Bronchial epithelial cell (primary cell): Measurements from ENCODE around the gene CMIP. TPM values are rescaled to one million over a fixed set of nuclear protein-coding genes. Genes with fewer than 3 reads are reported as not detected.

ENCODE experiments used
- DNase-seq: peaks from one replicate; pipeline ENCODE4 v3.0.0-alpha.2; 2010; ENCODE audit warnings: low read depth
- FAIRE-seq: peaks from 2 replicates; lab custom pipeline; 2011; peaks lifted over from hg19 to GRCh38; lab: Jason Lieb, UNC
- H3K27me3 ChIP-seq: 2 replicates; pipeline ENCODE4 v1.5.1; 2011; ENCODE audit warnings: low read length; ENCODE audit not compliant: control insufficient read depth, insufficient read depth
- H3K36me3 ChIP-seq: 2 replicates; pipeline ENCODE4 v1.5.1; 2011; ENCODE audit warnings: low read length; ENCODE audit not compliant: control insufficient read depth, insufficient read depth
- H3K4me3 ChIP-seq: 2 replicates; pipeline ENCODE4 v1.5.1; 2011; ENCODE audit warnings: mild to moderate bottlenecking, low read depth, low read length, control low read depth
- CTCF ChIP-seq: IDR thresholded peaks from 2 replicates; pipeline ENCODE4 v1.5.1; 2011; ENCODE audit warnings: mild to moderate bottlenecking, moderate library complexity, low read length, control low read depth, inconsistent platforms; ENCODE audit not compliant: insufficient read depth, severe bottlenecking
- total RNA-seq: library from RNA; depleted of rRNA; stranded (reverse); fragments of >200 nt; gene quantifications from 2 replicates; pipeline ENCODE4 v1.2.1, GENCODE V29; 2014

Gene CMIP
- total RNA-seq, 1 donor from 2014 or later: 21.1 TPM

- FAIRE-seq: no peak
- H3K4me3 ChIP-seq: no peak overlapping the region
- H3K36me3 ChIP-seq: peaks cover 9% of the 10 kb centered on the region
- no peak for TF ChIP-seq CTCF
- no peak for DNase-seq
- H3K27me3 ChIP-seq: no peaks in the 10 kb centered on the region
These were observed 93.3 kb downstream of the CMIP start for GRCh38 chr16:81537721-81538561.

- FAIRE-seq: no peak
- H3K27me3 ChIP-seq: no peaks in the 10 kb centered on the region
- H3K36me3 ChIP-seq: peaks cover 8% of the 10 kb centered on the region
- H3K4me3 ChIP-seq: no peak overlapping the region
- peak; percentile 60 for DNase-seq
- no peak for TF ChIP-seq CTCF
These were observed 94.6 kb downstream of the CMIP start for GRCh38 chr16:81539009-81539758.

GRCh38 chr16:81539759-81540472 lies 95.3 kb downstream of the CMIP start:
- DNase-seq: no peak
- Histone ChIP-seq H3K36me3 (peaks cover 8% of the 10 kb centered on the region), H3K4me3 (no peak overlapping the region), H3K27me3 (no peaks in the 10 kb centered on the region)
- no peak for TF ChIP-seq CTCF
- no peak for FAIRE-seq

- H3K36me3 ChIP-seq: peaks cover 7% of the 10 kb centered on the region
- no peak for TF ChIP-seq CTCF
- no peak overlapping the region for H3K4me3 ChIP-seq
- FAIRE-seq: no peak
- DNase-seq: no peak
- H3K27me3 ChIP-seq: no peaks in the 10 kb centered on the region
These were observed 96.7 kb downstream of the CMIP start for GRCh38 chr16:81541314-81541713.

- Histone ChIP-seq H3K27me3 (no peaks in the 10 kb centered on the region), H3K36me3 (peaks cover 5% of the 10 kb centered on the region), H3K4me3 (no peak overlapping the region)
- TF ChIP-seq CTCF: no peak
- DNase-seq (no peak), FAIRE-seq (no peak)
These were observed 98.3 kb downstream of the CMIP start for GRCh38 chr16:81542609-81543570.
